Renal cortex interstitium (tissue), 11 donors: ENCODE data around the gene NPPA. TPM values are rescaled to one million over a fixed set of nuclear protein-coding genes. Genes with fewer than 3 reads are reported as not detected.
"Not testable (repeated sequence)": the region's sequence is repeated elsewhere in the genome, so short reads cannot be mapped to it uniquely, and the experiment has no call there.

Experiments used
- DNase-seq, 11 donors: peaks; one replicate each; pipeline ENCODE4 v3.0.0-alpha.2; 2013; ENCODE audit warnings: low read depth in 9 of 11, low spot score in 4 of 11; ENCODE audit errors: extremely low read depth in 1 of 11
- polyA plus RNA-seq, 3 donors: library from polyadenylated mRNA; unstranded; fragments of 120-200 nt; gene quantifications; one replicate each; pipeline ENCODE4 v1.2.1, GENCODE V29; 2013; ENCODE audit not compliant: insufficient read length in 3 of 3

NPPA gene
- polyA plus RNA-seq, 3 donors, result 0.33 to 0.85 (median 0.50) TPM

GRCh38 chr1:11826946-11827345, 20.6 kb downstream of the NPPA start:
- no peak for DNase-seq

GRCh38 chr1:11825131-11825530, 22.5 kb downstream of the NPPA start:
- no peak for DNase-seq

GRCh38 chr1:11823366-11824137, 24.0 kb downstream of the NPPA start:
- DNase-seq, result no peak

- DNase-seq, result no peak
Observed at GRCh38 chr1:11822091-11822490, 25.5 kb downstream of the NPPA start.

DNA sequence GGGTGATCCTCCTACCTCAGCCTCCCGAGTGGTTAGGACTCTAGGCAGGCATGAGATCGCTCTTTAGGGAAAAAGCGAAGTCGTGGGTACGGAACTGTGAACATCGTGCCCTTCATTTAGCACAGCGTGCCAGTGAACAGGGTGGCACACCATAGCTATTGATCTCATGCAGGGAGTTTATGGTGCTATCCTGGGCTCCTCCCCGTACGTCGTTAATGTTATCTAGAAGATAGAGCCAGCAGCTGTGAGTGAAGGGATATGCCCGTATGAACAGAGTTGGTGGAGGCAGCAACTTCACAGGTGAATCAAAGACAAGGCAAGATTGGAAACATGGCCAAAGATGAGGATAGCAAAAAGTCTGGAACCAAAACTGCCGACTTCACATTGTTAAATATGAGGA, 30.4 kb downstream of the NPPA start:
- no peak for DNase-seq

DNA sequence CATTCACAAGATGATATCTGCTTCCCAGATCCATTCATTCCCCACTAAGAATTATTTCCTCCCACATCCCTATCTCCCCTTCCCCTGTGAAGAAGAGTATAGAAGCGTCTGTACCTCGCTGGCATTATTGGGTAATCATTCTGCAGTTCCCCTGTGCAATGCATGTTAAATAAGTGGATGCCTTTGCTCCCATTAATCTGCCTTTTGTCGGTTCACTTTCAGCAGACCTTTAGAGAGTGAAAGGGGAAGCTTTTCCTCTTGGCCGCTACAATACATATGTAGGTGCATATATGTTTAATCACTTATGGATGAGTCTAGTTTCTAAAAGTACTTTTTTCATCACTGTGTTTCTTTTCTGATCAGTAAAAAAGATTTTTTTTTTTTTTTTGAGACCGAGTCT, 34.6 kb downstream of the NPPA start:
- DNase-seq, result no peak

DNA sequence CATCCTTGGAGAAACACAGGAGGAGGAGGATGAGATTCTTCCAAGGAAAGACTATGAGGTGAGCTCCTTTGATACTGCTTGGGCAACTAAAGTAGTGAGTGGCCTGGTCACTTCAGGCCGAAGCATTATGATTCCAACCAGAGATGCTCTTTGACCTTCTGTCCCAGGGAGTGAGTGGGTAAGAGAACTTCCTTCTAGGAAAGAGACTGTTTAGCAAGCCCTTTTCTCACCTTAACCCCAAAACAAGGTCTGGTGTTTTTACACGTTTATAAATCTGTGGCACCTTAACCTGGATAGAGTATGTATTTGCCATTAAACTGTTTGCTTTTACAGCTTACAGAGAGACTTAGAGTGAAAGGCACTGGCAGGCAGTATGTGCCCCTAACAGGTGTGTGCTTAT, 40.5 kb downstream of the NPPA start:
- DNase-seq, result no peak

- DNase-seq, result no peak
Observed at GRCh38 chr1:11806307-11806936, 41.2 kb downstream of the NPPA start.

DNA sequence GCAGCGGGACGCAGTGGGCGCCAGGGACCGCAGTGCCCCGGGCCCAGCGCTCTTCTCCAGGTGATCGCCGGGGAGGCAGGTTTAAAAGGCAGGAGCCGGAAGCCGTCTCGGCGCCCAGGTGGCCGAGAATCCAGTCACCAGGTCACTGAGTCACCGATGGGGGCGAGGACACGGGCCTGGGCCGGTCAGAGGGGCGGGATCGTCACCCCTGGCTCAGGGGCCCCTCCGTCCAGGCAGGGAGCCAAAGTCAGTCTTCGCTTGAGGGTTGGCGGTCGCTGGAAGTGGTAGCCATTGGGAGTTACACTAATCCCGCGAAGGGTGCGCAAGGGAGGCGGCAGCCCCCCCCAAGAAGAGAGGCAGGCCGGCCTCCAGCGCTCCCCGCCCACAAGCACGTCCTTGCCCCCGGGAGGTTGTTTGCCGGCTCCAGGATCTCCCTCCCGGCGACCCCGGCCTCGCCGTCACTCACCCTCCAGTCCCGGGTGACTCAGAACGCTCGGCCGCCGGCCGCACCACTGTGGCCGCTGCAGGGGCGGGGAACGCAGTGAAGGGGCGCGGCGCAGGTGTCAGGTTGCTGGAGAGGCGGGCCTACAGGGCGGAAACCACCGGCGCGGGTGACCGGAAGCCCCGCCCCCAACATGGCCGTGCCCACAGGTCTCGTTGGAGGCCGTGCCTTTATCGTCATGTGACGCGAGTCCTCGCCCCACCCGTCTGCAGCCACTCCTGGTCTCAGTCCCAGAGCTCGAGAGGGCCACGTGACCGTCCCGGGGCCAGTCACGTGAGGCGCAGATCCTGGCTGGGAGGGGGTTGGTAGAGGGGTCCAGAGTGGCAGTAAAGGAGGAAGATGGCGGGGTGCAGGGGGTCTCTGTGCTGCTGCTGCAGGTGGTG, 41.9 kb downstream of the NPPA start, which contains the start of the genes CLCN6 and MTHFR:
Gene CLCN6 (plus strand): TSS at position 770 of the 885 bp plus-strand sequence. CDS start 72 bp downstream, at position 842.
Gene MTHFR (minus strand): TSS at position 543 of the 885 bp plus-strand sequence. CDS start 2,848 bp downstream, outside the sequence.
- peak; percentile 94 to 99 (median 98) for DNase-seq

- DNase-seq, result peak in 1 of 11 donors; percentile 41
Observed at GRCh38 chr1:11804666-11805421, 42.7 kb downstream of the NPPA start.

DNA sequence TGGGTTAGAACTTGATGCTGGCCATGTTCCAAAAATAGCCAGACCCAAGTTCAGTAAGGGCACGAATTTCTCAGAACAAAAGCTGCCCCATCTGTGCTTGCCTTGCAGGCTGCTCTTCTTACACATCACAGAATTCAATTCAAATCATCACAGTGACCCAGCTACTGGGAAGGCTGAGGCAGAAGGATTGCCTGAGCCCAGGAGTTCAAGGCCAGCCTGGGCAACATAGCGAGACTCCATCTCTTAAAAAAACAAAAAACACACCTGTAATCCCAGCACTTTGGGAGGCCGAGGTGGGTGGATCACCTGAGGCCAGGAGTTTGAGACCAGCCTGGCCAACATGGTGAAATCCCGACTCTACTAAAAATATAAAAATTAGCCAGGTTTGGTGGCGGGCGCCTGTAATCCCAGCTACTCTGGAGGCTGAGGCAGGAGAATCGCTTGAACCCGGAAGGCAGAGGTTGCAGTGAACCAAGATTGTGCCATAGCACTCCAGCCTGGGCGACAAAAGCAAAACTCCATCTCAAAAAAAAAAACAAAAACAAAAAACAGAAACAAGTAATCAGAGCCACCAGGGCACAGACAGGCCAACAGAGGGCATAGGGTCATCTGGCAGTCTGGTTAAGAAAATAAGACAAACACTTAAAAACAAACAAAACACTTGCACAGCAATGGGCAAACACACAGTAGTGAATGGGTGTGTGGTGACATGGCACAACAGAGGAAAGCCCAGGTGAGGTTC, 43.5 kb downstream of the NPPA start:
- not testable (repeated sequence) for DNase-seq

- DNase-seq, result peak in 10 of 11 donors; percentile 73 to 92 (median 88)
Observed at GRCh38 chr1:11802973-11803885, 44.4 kb downstream of the NPPA start.

DNA sequence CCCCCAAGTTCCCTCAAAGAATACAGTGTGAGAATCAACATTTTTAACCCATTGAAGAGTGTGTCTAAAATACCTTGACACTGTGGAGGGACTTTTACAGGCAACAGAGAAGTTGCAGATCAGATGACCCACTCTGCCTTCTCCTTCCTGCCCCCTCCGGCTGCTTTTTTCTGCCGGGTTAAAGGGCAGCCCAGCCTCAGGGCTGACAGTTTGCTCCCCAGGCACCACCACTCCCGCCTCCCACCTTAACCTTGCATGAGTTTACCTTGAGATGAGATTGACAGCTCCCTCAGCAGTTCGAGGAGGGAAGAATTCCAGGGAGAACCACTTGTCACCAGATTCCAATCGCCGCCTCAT, 45.0 kb downstream of the NPPA start:
- no peak for DNase-seq

GRCh38 chr1:11800756-11801433, 46.7 kb downstream of the NPPA start:
- DNase-seq, result no peak

DNA sequence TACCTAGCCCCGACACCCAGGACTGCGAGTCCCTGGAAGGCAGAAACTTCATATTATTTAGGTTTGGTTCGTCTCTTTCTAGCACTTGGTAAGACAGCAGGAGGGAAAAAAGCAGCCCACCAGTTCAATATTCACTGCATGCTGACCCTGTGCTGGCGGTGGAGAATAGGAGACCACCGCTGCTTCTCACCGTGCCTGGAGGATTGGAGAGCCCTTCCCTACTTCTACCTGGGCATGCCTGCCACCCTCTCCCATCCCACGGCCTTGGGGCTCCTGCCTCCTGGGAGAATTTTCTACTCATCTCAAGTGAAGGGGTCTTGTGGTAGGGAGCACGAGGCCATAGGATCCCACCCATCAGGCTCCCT, 47.2 kb downstream of the NPPA start:
- DNase-seq, result no peak

DNA sequence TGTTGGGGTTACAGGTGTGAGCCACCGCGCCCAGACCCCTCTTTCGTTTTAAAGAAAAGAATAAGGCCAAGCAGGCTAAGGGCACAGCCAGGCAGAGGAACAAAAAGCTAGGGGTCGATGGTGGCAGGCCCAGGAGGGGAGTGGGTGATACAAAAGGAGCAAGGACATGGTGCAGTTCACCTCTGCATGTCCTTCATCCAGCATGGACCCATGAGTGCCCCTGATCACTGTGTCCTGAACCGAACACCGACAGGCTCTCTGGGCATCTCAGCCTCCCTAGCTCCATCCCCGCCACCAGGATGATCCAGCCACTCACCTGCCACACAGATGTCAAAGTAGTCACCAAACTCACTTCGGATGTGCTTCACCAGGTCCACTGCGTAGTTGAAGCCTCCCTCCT, 47.7 kb downstream of the NPPA start:
- DNase-seq, result no peak

GRCh38 chr1:11799099-11799498, 48.5 kb downstream of the NPPA start:
- DNase-seq, result no peak
